IPS-11a (cell line): Measurements from ENCODE around the gene INTS6.

Experiments
- H3K4me3 ChIP-seq: one replicate; pipeline ENCODE4 v1.5.1; 2013; ENCODE audit warnings: low read depth, low read length, control low read depth

Gene INTS6, protein sequence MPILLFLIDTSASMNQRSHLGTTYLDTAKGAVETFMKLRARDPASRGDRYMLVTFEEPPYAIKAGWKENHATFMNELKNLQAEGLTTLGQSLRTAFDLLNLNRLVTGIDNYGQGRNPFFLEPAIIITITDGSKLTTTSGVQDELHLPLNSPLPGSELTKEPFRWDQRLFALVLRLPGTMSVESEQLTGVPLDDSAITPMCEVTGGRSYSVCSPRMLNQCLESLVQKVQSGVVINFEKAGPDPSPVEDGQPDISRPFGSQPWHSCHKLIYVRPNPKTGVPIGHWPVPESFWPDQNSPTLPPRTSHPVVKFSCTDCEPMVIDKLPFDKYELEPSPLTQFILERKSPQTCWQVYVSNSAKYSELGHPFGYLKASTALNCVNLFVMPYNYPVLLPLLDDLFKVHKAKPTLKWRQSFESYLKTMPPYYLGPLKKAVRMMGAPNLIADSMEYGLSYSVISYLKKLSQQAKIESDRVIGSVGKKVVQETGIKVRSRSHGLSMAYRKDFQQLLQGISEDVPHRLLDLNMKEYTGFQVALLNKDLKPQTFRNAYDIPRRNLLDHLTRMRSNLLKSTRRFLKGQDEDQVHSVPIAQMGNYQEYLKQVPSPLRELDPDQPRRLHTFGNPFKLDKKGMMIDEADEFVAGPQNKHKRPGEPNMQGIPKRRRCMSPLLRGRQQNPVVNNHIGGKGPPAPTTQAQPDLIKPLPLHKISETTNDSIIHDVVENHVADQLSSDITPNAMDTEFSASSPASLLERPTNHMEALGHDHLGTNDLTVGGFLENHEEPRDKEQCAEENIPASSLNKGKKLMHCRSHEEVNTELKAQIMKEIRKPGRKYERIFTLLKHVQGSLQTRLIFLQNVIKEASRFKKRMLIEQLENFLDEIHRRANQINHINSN

DNA sequence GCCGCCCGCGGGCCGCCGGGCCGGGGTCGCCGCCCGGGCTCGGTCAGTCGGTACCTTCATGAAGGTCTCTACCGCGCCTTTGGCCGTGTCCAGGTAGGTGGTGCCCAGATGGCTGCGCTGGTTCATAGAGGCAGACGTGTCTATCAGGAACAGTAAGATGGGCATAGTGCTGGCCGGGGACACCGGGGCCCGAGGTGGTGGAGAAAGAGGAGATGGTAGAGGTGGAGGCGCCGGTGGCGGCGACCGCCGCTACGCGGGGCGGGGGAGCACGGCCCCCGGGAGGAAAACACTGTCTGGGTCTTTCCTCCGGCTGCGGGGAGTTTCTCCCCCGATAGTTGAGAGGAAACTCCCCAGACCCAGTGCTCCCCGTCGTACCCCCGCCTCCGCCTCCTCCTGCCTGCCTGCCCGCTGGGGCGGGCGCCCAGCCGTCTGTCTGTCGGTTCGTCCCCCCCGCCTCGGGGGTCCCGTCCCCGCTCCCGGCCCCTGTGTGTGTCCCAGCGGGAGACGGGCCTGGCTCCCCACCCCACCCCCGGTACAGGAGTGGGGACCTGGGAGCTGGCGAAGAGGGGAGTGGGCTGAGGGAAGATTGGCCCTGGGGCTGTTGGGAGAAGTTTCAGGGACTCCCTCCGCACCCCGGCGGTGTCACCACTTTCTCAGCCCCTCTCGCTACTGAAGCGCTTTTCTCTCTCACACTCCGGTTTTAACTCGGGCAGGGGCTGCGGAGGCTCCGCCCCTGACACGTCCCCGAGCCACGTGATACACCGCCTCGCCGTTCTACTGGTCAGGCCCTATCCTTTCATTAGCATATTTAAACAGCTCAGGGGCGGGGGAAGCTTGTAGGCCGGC is at the start of gene INTS6:
TSS of gene INTS6 (minus strand) at position 676 of the 846 bp plus-strand sequence. CDS start at position 165, 511 bp downstream.
- H3K4me3 ChIP-seq = peak within 1 kb of the TSS; percentile 80

DNA sequence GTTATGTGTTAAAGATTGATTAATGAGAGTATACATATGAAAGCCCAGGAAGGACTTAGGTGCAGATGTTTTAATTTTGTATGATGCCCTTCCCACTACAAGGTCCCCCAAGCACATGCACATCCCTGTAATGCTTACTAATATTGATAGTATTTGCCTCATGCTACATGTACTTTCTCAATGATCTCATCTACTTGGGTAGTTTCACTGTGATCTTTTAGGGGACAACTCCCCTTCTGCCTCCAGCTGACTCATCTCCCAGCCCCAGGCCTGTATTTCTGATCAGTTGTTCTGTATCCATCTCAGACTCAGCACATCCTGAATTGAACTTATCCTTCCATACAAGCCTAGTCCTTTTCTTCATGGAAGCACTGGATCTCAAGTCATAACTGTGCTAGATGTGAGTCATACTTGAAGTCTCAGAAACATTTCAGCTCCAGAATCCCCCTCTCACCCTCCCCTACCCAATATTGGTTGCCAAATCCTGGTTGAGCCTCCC is 49.4 kb upstream of the INTS6 start:
- no peak overlapping the region for H3K4me3 ChIP-seq

DNA sequence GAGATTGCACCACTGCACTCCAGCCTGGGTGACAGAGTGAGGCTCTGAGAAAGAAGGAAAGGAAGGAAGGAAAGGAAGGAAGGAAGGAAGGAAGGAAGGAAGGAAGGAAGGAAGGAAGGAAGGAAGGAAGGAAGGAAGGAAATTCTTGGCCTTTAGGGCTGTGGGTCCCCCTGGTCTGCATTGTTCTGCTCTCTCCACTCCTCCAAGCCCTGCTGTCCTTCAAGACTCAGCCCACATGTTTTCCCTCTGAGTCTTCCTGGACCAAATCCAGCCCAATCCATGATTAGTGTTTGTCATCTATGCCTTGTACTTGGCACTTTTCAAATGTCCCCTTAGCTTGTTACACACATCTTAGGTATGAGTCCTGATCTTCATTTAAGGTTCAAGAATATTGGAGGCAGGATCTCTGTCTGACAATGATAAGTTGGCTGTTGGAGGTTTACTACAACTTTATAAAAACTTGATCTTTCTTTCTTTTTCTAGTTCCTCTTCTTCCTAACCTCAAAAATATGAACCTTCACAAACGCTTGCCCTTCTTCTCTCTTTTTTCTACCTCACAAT is 48.8 kb upstream of the INTS6 start:
- no peak overlapping the region for H3K4me3 ChIP-seq

DNA sequence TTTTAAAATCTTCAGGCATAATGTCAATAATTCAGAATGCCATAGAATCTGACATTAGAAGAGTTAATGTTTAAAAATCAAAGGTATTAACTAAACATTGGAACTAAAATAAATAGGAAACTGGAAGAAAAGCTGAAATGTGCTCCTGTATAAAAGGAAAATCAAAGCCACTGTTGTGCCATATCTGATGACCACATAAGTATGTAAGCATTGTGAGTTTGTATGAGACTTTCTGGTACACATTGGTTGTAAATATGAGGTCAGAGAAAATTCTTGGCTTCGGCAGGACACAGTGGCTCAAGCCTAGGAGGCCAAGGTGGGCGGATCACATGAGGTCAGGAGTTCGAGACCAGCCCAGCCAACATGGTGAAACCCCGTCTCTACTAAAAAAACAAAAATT is 48.3 kb upstream of the INTS6 start:
- no peak overlapping the region for H3K4me3 ChIP-seq

DNA sequence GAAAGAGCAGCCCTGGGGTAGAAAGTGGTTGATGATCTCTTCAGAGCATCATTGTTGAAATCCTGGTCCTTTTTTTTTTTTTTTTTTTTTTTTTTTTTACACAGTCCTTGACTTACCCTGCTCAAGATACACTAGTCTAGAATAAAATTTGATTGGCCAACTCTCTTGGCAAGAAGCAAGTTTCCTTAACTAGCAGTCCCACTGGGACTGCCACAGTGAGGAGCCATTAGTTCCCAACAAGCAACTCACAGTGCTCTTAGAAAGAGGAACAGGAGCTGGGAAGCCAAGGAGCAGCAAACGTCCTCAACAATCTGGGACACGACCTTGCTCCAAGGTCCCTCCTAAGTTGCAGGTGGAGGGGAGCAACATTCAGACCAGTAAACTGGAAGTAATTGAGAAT is 47.9 kb upstream of the INTS6 start:
- H3K4me3 ChIP-seq = no peak overlapping the region

DNA sequence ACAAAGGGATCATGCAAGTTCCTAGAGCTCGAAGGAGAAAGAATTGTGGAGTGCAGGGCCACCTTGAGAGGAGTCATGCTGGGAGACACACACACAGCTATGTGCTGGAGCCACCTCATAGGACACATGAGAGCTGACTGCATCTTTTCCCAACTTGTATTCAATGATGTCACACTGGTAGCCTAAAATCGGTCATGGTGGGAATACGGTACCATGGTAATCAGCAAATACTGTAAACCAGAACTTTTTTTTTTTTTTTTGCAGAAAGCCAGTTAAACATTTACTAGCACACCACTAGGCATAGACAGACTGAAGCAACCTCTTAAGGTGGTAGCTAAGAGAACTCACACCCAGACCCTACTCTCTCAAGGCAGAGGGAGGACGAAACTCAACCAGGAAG is 47.0 kb upstream of the INTS6 start:
- H3K4me3 ChIP-seq = no peak overlapping the region

DNA sequence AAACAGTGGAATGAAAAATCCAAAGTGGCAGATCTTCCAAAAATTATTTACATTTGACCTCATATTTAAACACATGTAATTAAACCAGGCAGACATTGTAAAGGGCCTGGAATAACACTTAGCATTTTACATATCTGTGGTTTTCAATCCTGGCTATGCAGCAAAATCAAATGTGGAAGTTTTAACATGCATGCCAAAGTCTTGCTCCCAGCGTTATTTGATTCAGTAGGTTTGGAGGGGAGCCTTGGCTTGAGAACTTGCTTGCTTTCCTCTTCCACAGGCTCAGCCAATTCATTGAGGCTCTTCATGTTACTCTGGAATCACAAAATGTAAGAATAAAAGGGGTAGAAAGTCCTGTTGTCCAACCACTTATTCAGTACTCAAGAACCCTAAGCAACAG is 42.5 kb upstream of the INTS6 start:
- no peak overlapping the region for H3K4me3 ChIP-seq

DNA sequence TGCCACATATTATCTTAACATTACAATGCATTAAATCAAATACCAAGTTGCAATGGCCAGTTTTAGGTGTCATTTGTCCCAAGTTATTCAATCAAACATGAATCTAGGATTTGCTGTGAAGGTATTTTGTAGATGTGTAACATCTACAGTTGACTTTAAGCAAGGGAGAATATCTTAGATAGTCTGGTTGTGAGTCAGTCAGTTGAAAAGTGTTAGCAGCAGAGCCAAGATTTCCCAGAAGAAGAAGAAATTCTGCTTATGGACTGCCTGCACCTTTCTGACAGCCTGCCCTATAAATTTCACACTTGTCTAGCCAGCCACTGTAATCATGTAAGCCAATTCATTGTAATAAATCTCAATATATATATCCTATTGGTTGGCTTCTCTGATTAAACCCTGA is 41.3 kb upstream of the INTS6 start:
- no peak overlapping the region for H3K4me3 ChIP-seq

DNA sequence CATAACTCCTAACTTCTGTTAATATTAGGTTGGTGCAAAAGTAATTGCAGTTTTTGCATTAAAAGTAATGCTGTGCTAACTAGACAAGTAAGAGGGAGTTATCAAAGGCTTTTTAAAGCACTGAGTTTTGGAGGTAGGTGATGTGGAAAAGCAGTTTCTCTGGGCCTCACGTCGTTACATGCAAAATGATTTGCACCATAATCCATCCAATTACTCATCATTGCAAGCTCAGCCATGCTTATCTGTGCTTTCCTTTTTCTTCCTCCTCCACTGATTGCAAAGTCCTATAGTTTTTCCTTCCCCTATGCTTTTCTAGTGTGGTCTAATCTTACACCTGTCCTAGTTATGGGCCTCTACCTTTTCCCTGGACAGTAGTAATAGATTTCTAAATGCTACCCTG is 35.4 kb upstream of the INTS6 start:
- H3K4me3 ChIP-seq = no peak overlapping the region

DNA sequence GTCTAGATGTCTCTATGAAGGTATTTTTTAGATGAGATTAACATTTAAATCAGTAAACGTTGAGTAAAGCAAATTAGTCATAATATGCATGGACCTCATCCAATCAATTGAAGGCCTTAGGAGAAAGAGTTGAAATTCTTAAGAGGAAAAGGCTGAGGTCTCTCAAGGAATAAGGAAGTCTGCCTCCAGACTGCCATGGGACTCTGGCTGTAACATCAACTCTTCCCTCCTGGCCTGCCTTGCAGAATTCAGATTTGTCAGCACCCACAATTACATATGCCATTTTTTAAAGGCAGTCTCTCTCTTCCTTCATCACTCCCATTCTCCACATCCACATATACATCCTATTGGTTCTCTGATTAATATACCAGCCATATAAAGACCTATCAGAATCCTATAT is 28.8 kb upstream of the INTS6 start:
- H3K4me3 ChIP-seq = no peak overlapping the region

DNA sequence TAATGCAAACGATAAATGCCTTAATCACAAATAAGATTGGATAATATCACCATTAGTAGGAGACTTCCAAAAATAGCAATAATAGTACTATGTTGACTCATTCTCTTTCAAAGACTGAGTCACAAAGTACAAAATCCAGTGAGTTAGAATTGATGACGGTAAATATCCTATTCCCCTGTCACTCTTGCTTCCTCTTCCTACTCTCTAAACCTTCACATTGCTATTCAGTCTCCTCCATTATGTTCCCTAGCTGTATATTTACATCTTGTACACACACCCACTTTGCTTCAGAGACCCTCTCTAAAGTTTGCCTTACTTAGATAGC is 26.3 kb upstream of the INTS6 start:
- H3K4me3 ChIP-seq = no peak overlapping the region

DNA sequence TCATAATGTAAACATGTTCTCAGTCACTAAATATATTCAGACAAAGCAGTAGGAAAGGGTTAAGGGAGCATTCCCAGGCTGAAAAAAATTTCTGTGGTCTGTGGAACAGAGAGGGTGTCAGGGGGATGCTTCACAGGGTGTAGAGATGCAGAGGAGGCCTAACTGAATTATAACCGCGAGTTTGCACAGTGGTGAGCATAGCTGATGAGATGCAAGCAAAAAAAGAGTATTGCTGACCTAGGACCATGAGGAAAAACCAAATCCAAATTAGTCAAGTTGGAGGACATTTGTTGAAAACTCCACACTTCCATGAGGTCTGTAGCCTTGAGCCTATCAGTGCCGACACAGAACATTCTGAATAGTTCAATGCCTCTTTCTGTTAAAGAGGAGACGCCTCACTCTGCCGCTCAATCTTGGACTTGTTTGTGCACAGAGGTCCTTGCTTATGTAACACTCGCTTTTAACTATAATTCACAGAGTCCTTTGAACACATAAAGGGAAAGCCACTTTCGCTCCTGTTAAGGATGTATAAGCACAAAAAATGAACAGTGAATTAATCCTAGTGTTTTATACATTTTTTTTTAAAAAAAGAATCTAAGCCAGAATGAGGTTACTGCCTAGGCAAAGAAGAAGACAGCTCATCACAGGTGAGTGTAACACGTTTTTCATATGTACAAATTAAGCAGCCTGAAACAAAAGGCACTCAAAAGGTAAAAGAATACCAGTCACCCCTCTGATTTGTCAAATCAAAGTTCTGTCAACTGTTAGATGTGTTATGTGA is 25.8 kb upstream of the INTS6 start:
- no peak overlapping the region for H3K4me3 ChIP-seq

DNA sequence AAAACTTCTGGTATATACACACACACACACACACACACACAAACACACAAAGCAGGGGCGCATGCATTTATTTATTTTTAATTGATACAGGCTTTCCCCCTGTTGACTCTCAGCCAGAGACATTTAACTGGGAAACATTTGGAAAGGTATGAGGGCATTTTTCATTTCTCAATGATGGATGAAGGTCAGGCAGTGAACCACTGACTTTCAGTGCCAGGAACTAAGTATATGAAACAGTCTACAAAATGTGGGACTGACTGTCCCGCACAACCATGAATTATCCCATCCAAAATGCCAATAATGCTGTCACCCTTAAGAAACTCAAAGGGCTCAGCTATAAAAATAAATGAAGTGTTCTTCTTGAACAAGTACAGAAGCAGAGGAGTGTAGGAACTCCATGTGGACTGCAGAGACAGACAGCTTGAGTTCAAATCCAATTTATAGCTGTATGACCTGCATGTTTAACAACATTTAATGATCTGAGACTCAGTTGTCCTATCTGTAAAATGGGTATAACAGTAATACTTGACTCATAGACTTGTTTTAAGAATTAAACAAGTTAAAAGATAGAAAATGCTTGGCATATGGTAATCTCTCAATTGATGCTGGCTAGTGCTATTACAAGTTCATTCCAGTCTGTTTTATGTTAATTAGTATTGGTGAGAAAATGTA is 25.0 kb upstream of the INTS6 start:
- no peak overlapping the region for H3K4me3 ChIP-seq

DNA sequence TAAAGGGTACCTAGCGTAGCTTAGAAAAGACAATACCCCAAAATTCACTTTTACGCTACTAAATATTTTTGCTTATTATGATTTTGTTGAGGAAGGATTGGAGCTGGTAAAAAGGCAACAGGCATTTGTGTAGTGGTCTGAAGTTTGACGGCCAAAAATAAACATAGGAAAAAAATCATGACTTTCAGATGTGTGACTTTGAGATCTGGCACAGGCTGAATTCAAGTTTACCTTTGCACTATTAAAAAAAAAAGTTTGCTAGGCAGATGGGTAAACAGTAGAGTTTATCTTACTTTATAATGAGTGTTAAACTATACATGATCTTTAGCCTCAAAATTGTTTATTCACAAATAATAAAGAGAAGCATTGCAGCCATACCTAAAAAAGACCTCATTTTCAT is 24.3 kb upstream of the INTS6 start:
- H3K4me3 ChIP-seq = no peak overlapping the region

DNA sequence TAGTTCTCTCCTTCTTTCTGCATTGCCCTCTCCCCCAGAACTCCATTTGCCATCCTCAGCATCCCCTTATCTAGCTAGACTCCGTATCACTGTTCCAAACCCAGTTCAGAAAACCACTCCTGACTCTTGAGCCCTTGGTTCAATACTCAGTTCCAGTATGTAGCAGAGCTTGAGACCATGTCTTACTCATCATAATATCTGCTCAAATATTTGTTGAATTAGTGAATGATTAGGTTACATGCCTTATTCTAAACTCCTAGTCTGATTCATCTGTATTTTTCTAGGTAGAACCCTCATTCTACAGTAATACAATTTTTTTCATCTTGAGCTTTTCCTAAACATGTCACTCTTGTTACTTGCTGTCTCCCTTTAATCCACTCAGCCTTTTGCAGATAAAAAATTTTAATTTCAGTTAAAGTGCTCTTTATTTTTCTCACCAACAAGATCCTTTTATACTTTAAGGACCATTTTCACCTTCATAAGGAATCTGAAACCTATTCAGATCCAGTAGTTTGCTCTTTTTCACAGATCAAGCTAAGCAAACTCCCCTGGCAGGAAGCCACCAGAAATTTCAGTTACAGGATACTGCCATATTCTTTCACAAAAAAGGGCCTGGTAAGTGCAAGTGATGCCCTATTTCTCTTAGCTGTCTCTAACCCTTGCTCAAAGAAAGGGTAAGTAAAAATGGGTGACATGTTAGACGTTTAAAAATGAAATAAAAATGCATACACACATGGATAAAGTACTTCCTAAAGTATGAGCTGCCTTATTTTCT is 23.1 kb upstream of the INTS6 start:
- H3K4me3 ChIP-seq = no peak overlapping the region

DNA sequence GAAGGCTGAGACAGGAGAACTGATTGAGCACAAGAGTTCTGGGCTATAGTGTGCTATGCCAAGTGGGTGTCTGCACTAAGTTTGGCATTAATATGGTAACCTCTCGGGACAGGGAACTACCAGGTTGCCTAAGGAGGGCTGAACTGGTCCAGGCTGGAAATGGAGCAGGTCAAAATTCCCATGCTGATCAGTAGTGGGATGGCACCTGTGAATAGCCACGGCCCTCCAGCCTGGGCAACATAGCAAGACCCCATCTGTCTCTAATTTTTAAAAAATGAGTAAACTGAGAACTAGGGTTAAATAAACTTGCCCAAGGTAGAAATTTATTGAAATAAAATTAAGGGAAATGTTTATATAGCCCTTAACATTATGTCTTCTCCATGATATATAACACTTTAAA is 17.0 kb upstream of the INTS6 start:
- no peak overlapping the region for H3K4me3 ChIP-seq

DNA sequence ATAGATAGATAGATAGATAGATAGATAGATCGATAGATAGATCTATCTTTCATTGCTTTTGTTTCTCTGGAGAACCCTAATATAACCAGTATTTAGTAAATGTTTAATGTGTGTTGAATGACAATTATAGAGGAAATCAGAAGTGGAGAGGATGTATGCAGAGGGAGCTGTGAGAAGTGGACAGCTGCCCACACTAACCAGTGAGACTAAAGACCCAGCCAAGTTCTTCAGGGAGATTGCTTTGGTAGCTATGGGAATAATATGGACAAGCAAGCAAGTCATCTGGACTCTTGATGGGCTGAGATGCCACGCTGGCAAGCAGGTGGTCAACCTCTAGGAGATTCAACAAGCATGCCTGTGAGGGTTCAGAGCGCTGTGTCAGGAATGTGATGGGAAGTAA is 14.9 kb upstream of the INTS6 start:
- H3K4me3 ChIP-seq = no peak overlapping the region

DNA sequence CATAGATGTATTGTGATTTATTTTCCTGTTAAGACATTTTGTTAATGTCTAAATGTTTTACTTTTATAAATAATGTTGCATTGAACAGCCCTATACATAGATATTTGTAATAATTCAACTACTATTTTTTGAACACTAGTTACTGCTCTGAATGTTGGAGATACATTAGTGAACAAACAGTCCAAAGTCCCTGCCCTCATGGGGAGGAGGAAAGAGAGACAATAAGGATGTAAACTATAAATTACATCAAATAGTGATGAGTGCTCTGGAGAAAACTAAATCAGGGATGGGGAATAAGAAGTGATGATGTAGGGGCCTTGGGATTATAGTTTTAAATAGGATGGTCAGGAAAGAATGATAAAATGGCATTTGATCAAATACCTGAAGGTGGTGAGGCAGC is 12.3 kb upstream of the INTS6 start:
- no peak overlapping the region for H3K4me3 ChIP-seq
